Tibial nerve (tissue), 4 donors: Measurements from ENCODE around the gene DUSP7. TPM values are rescaled to one million over a fixed set of nuclear protein-coding genes. Genes with fewer than 3 reads are reported as not detected.

Source experiments
- DNase-seq, 2 donors: peaks; one replicate each; pipeline ENCODE4 v3.0.0-alpha.2; 2019; ENCODE audit warnings: low spot score in 2 of 2
- H3K27ac ChIP-seq, 4 donors: fragments of 200-600 bp; sonication (generic) in 3 of 4; one replicate each; pipeline ENCODE4 v1.5.1; 2017 to 2019; ENCODE audit warnings: mild to moderate bottlenecking in 1 of 4
- H3K27me3 ChIP-seq, 2 donors: fragments of 200-600 bp; sonication (generic) in 1 of 2; one replicate each; pipeline versions ENCODE4 v1.5.1 to v1.6.0; 2017 to 2019
- H3K36me3 ChIP-seq, 3 donors: fragments of 200-600 bp; sonication (generic); one replicate each; pipeline ENCODE4 v1.5.1; 2018 to 2019
- H3K4me1 ChIP-seq, 4 donors: fragments of 200-600 bp; sonication (generic) in 3 of 4; one replicate each; pipeline ENCODE4 v1.5.1; 2017 to 2019
- H3K4me3 ChIP-seq, 4 donors: fragments of 200-600 bp; sonication (generic) in 3 of 4; one replicate each; pipeline ENCODE4 v1.5.1; 2017 to 2019; ENCODE audit warnings: mild to moderate bottlenecking in 1 of 4, moderate library complexity in 1 of 4
- H3K9me3 ChIP-seq, 4 donors: fragments of 200-600 bp; sonication (generic) in 3 of 4; one replicate each; pipeline ENCODE4 v1.5.1; 2017 to 2019
- CTCF ChIP-seq, 5 experiments: fragments of 200-600 bp in 3 of 5; fragments of 450-650 bp in 2 of 5; sonication (generic) in 3 of 5; IDR thresholded peaks; one replicate each; pipeline ENCODE4 v1.5.1; 2016 to 2019; ENCODE audit warnings: antibody characterized with exemption in 5 of 5, mild to moderate bottlenecking in 3 of 5, moderate library complexity in 2 of 5
- EP300 ChIP-seq, 2 donors: sonication (generic); formaldehyde crosslinking; IDR thresholded peaks; one replicate each; pipeline ENCODE4 v1.6.1; 2017; ENCODE audit warnings: antibody characterized with exemption in 2 of 2, mild to moderate bottlenecking in 1 of 2
- POLR2A ChIP-seq, 2 donors: fragments of 450-650 bp; IDR thresholded peaks; one replicate each; pipeline ENCODE4 v1.6.1; 2017; ENCODE audit warnings: antibody characterized with exemption in 2 of 2, mild to moderate bottlenecking in 2 of 2, moderate library complexity in 2 of 2
- WGBS, 2 donors: methylation state at CpG; one replicate each; pipeline ENCODE4 v1.1.5; 2018; 5-methylcytosine and 5-hydroxymethylcytosine counted together
- total RNA-seq, 4 donors: library from RNA; depleted of rRNA; stranded (reverse); fragments of >200 nt; gene quantifications; one replicate each; pipeline ENCODE4 v1.1.0, GENCODE V29; 2016

DUSP7 gene
- total RNA-seq, 4 donors from 2014 or later = 8.1 to 15.0 (median 11.5) TPM

- TF ChIP-seq POLR2A (IDR thresholded peaks at IDR 0.05) = no peak
- no peak for TF ChIP-seq CTCF (IDR thresholded peaks at IDR 0.05)
- no peak for TF ChIP-seq EP300 (IDR thresholded peaks at IDR 0.05)
- H3K4me3 ChIP-seq = no peak overlapping the region
- H3K4me1 ChIP-seq = no peaks in the 10 kb centered on the region
- no peaks in the 10 kb centered on the region for H3K36me3 ChIP-seq
- DNase-seq = no peak
- WGBS, 2 donors = 87 to 89% methylated on average over 8 of the region's 8 CpGs
- no peak overlapping the region for H3K27ac ChIP-seq
- no peaks in the 10 kb centered on the region for H3K9me3 ChIP-seq
- H3K27me3 ChIP-seq = no peaks in the 10 kb centered on the region
Observed at GRCh38 chr3:52064561-52064960, 8.2 kb upstream of the DUSP7 start.

GRCh38 chr3:52063026-52063723 lies 6.8 kb upstream of the DUSP7 start:
- Histone ChIP-seq H3K4me3 (no peak overlapping the region), H3K27me3 (no peaks in the 10 kb centered on the region), H3K27ac (no peak overlapping the region), H3K36me3 (no peaks in the 10 kb centered on the region), H3K9me3 (no peaks in the 10 kb centered on the region), H3K4me1 (peaks cover 0 to under 1% (median 0%) of the 10 kb centered on the region in 4 donors)
- no peak for DNase-seq
- 66 to 77% methylated on average over 14 of the region's 14 CpGs for WGBS, 2 donors
- no peak for TF ChIP-seq POLR2A (IDR thresholded peaks at IDR 0.05)
- no peak for TF ChIP-seq CTCF (IDR thresholded peaks at IDR 0.05)
- TF ChIP-seq EP300 (IDR thresholded peaks at IDR 0.05) = no peak

GRCh38 chr3:52062505-52062904 lies 6.1 kb upstream of the DUSP7 start:
- Histone ChIP-seq H3K27ac (no peak overlapping the region), H3K27me3 (no peaks in the 10 kb centered on the region), H3K36me3 (no peaks in the 10 kb centered on the region), H3K4me3 (no peak overlapping the region), H3K9me3 (no peaks in the 10 kb centered on the region), H3K4me1 (peaks cover 0 to 7% (median 4%) of the 10 kb centered on the region in 4 donors)
- no peak for TF ChIP-seq POLR2A (IDR thresholded peaks at IDR 0.05)
- TF ChIP-seq CTCF (IDR thresholded peaks at IDR 0.05) = no peak
- TF ChIP-seq EP300 (IDR thresholded peaks at IDR 0.05) = no peak
- WGBS, 2 donors = 65 to 77% methylated on average over 5 of the region's 5 CpGs
- DNase-seq = no peak

- H3K36me3 ChIP-seq = no peaks in the 10 kb centered on the region
- WGBS, 2 donors = 81 to 87% methylated on average over 4 of the region's 4 CpGs
- H3K4me1 ChIP-seq = peaks cover 0 to 13% (median 5%) of the 10 kb centered on the region in 4 donors
- TF ChIP-seq CTCF (IDR thresholded peaks at IDR 0.05) (no peak), EP300 (IDR thresholded peaks at IDR 0.05) (no peak)
- H3K9me3 ChIP-seq = no peaks in the 10 kb centered on the region
- no peak overlapping the region for H3K4me3 ChIP-seq
- DNase-seq = no peak
- H3K27ac ChIP-seq = no peak overlapping the region
- no peaks in the 10 kb centered on the region for H3K27me3 ChIP-seq
Observed at GRCh38 chr3:52061121-52061910, 4.9 kb upstream of the DUSP7 start.

GRCh38 chr3:52059781-52060180 lies 3.4 kb upstream of the DUSP7 start:
- Histone ChIP-seq H3K27me3 (no peaks in the 10 kb centered on the region), H3K4me3 (no peak overlapping the region), H3K36me3 (no peaks in the 10 kb centered on the region), H3K4me1 (peaks cover 0 to 18% (median 8%) of the 10 kb centered on the region in 4 donors), H3K27ac (no peak overlapping the region), H3K9me3 (no peaks in the 10 kb centered on the region)
- DNase-seq = no peak
- TF ChIP-seq POLR2A (IDR thresholded peaks at IDR 0.05) (no peak), EP300 (IDR thresholded peaks at IDR 0.05) (no peak)
- 87 to 93% methylated on average over 7 of the region's 7 CpGs for WGBS, 2 donors
